ENCODE data around the gene FAS. TPM values are rescaled to one million over a fixed set of nuclear protein-coding genes. Genes with fewer than 3 reads are reported as not detected.

FAS gene
- total RNA-seq, 2 experiments from 2014 or later, result 7.7 to 19.2 TPM

DNA sequence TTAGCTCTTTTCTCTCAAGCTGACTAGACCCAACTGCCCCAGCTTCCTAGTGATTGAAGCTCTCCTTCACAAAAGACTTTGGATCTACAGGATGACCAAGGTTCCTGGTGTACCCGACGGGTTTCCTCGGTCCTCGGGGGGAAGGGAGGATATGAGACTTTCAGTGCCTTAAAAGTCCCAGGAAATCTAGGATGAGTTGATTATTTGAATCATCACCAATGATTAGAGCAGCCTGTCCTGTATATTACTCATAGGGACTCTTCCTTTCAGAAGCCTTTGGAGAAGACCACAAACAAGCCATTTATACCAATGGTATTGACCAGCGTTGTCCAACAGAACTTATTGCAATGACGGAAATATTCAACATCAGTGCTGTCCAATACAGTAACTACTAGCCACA lies 31.9 kb upstream of the FAS start:
- H3K79me2 ChIP-seq (ENCODE audit: insufficient read depth, low read depth, low read length), result no peaks in the 10 kb centered on the region
- no peaks in the 10 kb centered on the region for H3K4me1 ChIP-seq (ENCODE audit: insufficient read depth, low read length, poor library complexity, severe bottlenecking)
- H3K27ac ChIP-seq (ENCODE audit: low read depth, low read length, poor library complexity, severe bottlenecking), result no peak overlapping the region
- H4K20me1 ChIP-seq (ENCODE audit: insufficient read depth, low read length), result no peaks in the 10 kb centered on the region
- CTCF ChIA-PET (ENCODE audit: unreplicated experiment), result no interaction called here
- no peak for TF ChIP-seq EZH2phosphoT487 (IDR thresholded peaks at IDR 0.05; ENCODE audit: borderline replicate concordance, low read depth, low read length)
- TF ChIP-seq, protein P1, sequence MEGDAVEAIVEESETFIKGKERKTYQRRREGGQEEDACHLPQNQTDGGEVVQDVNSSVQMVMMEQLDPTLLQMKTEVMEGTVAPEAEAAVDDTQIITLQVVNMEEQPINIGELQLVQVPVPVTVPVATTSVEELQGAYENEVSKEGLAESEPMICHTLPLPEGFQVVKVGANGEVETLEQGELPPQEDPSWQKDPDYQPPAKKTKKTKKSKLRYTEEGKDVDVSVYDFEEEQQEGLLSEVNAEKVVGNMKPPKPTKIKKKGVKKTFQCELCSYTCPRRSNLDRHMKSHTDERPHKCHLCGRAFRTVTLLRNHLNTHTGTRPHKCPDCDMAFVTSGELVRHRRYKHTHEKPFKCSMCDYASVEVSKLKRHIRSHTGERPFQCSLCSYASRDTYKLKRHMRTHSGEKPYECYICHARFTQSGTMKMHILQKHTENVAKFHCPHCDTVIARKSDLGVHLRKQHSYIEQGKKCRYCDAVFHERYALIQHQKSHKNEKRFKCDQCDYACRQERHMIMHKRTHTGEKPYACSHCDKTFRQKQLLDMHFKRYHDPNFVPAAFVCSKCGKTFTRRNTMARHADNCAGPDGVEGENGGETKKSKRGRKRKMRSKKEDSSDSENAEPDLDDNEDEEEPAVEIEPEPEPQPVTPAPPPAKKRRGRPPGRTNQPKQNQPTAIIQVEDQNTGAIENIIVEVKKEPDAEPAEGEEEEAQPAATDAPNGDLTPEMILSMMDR (conservative IDR thresholded peaks at IDR 0.05; ENCODE audit: low read length), result no peak
- H2AFZ ChIP-seq (ENCODE audit: low read length), result no peak overlapping the region
- intact Hi-C loops (cut with micrococcal nuclease; ENCODE audit: unreplicated experiment), result no loop called here
- H3K4me3 ChIP-seq (ENCODE audit: low read depth, low read length, poor library complexity, severe bottlenecking), result no peak overlapping the region
- DNase-seq (ENCODE audit: low spot score), result no peak
- no peak overlapping the region for H3K4me2 ChIP-seq (ENCODE audit: low read length)
- H3K36me3 ChIP-seq (ENCODE audit: insufficient read depth, low read length), result no peaks in the 10 kb centered on the region
- no peaks in the 10 kb centered on the region for H3K9me3 ChIP-seq (ENCODE audit: low read length)
- no TSS peak for BruUV-seq (replicated peaks)
- POLR2A ChIA-PET, result interaction anchor here (0.6 kb wide), 2 partner anchors 260 to 1215 kb away, joined by 3 to 4 read pairs; no protein-coding TSS in a partner anchor
- no peaks in the 10 kb centered on the region for H3K9me2 ChIP-seq (ENCODE audit: insufficient read depth, low read length)

DNA sequence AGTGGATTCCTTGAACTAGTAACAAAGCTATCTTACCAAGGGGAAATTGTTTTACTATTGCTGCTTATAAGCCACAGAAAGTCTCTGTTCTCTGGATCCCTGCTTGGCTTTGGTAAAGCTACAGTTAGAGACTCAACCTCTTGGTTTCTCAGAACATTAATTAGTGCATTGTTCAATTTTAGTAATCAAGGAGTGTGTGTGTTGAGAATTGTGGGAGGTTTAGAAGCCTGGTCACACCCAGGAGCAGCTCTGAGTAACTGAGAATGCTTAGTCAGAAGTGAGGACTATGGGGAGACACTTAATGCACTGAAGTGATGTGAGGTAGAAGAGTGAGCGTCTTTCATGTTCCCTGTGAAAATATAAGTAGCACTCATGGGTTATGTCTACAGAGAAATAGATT lies 29.8 kb upstream of the FAS start:
- POLR2A ChIA-PET, result interaction anchor here (1.3 kb wide), 1 partner anchor 35 kb away, joined by 3 read pairs; no protein-coding TSS in a partner anchor
- no peaks in the 10 kb centered on the region for H3K4me1 ChIP-seq (ENCODE audit: insufficient read depth, low read length, poor library complexity, severe bottlenecking)
- no peak overlapping the region for H3K4me2 ChIP-seq (ENCODE audit: low read length)
- intact Hi-C loops (cut with micrococcal nuclease; ENCODE audit: unreplicated experiment), result no loop called here
- no peaks in the 10 kb centered on the region for H3K9me3 ChIP-seq (ENCODE audit: low read length)
- no TSS peak for BruUV-seq (replicated peaks)
- H3K9me2 ChIP-seq (ENCODE audit: insufficient read depth, low read length), result no peaks in the 10 kb centered on the region
- CTCF ChIA-PET (ENCODE audit: unreplicated experiment), result no interaction called here
- no peak for DNase-seq (ENCODE audit: low spot score)
- H3K4me3 ChIP-seq (ENCODE audit: low read depth, low read length, poor library complexity, severe bottlenecking), result no peak overlapping the region
- H4K20me1 ChIP-seq (ENCODE audit: insufficient read depth, low read length), result no peaks in the 10 kb centered on the region
- H3K36me3 ChIP-seq (ENCODE audit: insufficient read depth, low read length), result no peaks in the 10 kb centered on the region
- TF ChIP-seq EZH2phosphoT487 (IDR thresholded peaks at IDR 0.05; ENCODE audit: borderline replicate concordance, low read depth, low read length), result no peak
- TF ChIP-seq, protein P1 (conservative IDR thresholded peaks at IDR 0.05; ENCODE audit: low read length), result no peak
- H3K79me2 ChIP-seq (ENCODE audit: insufficient read depth, low read depth, low read length), result no peaks in the 10 kb centered on the region
- no peak overlapping the region for H3K27ac ChIP-seq (ENCODE audit: low read depth, low read length, poor library complexity, severe bottlenecking)
- no peak overlapping the region for H2AFZ ChIP-seq (ENCODE audit: low read length)

DNA sequence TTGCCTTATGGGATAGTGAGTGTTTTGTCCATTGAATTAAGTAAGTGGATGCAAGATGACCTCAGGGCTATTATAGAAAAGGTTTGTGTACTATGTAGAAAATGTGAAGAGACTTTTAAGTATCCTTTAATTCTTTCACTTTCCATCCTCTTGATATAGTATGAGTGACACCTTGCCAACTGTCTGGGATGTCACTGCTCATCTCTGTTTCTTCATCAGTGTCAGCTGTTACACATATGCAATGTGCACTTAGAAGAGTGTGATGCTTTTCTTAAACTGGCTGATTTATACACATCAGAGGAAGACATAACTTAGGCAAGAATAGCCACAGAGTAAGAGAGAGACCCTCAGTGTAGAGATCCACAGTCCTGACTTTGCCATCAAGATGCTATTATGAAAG lies 29.3 kb upstream of the FAS start:
- H4K20me1 ChIP-seq (ENCODE audit: insufficient read depth, low read length), result no peaks in the 10 kb centered on the region
- ChIA-PET CTCF (ENCODE audit: unreplicated experiment) (no interaction called here), POLR2A (no interaction called here)
- no TSS peak for BruUV-seq (replicated peaks)
- no peak overlapping the region for H3K4me3 ChIP-seq (ENCODE audit: low read depth, low read length, poor library complexity, severe bottlenecking)
- intact Hi-C loops (cut with micrococcal nuclease; ENCODE audit: unreplicated experiment), result no loop called here
- H3K36me3 ChIP-seq (ENCODE audit: insufficient read depth, low read length), result no peaks in the 10 kb centered on the region
- no peak overlapping the region for H3K27ac ChIP-seq (ENCODE audit: low read depth, low read length, poor library complexity, severe bottlenecking)
- H2AFZ ChIP-seq (ENCODE audit: low read length), result no peak overlapping the region
- TF ChIP-seq EZH2phosphoT487 (IDR thresholded peaks at IDR 0.05; ENCODE audit: borderline replicate concordance, low read depth, low read length), result no peak
- TF ChIP-seq, protein P1 (conservative IDR thresholded peaks at IDR 0.05; ENCODE audit: low read length), result no peak
- H3K4me1 ChIP-seq (ENCODE audit: insufficient read depth, low read length, poor library complexity, severe bottlenecking), result no peaks in the 10 kb centered on the region
- no peaks in the 10 kb centered on the region for H3K9me2 ChIP-seq (ENCODE audit: insufficient read depth, low read length)
- no peak for DNase-seq (ENCODE audit: low spot score)
- H3K4me2 ChIP-seq (ENCODE audit: low read length), result no peak overlapping the region
- H3K79me2 ChIP-seq (ENCODE audit: insufficient read depth, low read depth, low read length), result no peaks in the 10 kb centered on the region
- H3K9me3 ChIP-seq (ENCODE audit: low read length), result no peaks in the 10 kb centered on the region
